OCI-LY7 (cell line): Measurements from ENCODE around the gene KHK. TPM values are rescaled to one million over a fixed set of nuclear protein-coding genes. Genes with fewer than 3 reads are reported as not detected.

ENCODE experiments used
- BruUV-seq: library from RNA; stranded (reverse); fragments of 400-500 nt; replicated peaks from 2 replicates; lab custom pipeline; 2021; lab: Mats Ljungman, UMichigan
- CTCF ChIA-PET: fragments of 300-600 bp; sonication (Branson Sonifier 250); formaldehyde crosslinking; loops from one replicate; lab custom pipeline; 2022; ENCODE audit warnings: antibody characterized with exemption; ENCODE audit not compliant: unreplicated experiment; lab: Charles Lee
- POLR2A ChIA-PET: fragments of 300-600 bp; sonication (Branson Sonifier 250); formaldehyde crosslinking; loops from one replicate; lab custom pipeline; 2022; ENCODE audit warnings: antibody characterized with exemption; lab: Charles Lee
- DNase-seq: peaks from one replicate; pipeline ENCODE4 v3.0.0-alpha.2; 2015; ENCODE audit warnings: low spot score
- H2AFZ ChIP-seq: fragments of 200-600 bp; sonication (generic), shearing (Covaris generic); 2 replicates; pipeline ENCODE4 v1.6.1; 2014; ENCODE audit warnings: mild to moderate bottlenecking, antibody characterized with exemption, low read length, moderate library complexity
- H3K27ac ChIP-seq: fragments of 200-600 bp; sonication (generic); 2 replicates; pipeline ENCODE4 v1.5.1; 2014; ENCODE audit warnings: mixed run types, low read depth, mild to moderate bottlenecking, moderate library complexity, low read length, inconsistent platforms; ENCODE audit not compliant: poor library complexity, severe bottlenecking
- H3K36me3 ChIP-seq: fragments of 200-600 bp; sonication (generic); 2 replicates; pipeline ENCODE4 v1.6.1; 2014; ENCODE audit warnings: mild to moderate bottlenecking, antibody characterized with exemption, low read length, moderate library complexity, mixed read lengths; ENCODE audit not compliant: insufficient read depth
- H3K4me1 ChIP-seq: fragments of 200-600 bp; sonication (generic); 2 replicates; pipeline ENCODE4 v1.5.1; 2014; ENCODE audit warnings: mild to moderate bottlenecking, low read length; ENCODE audit not compliant: insufficient read depth, poor library complexity, severe bottlenecking
- H3K4me2 ChIP-seq: fragments of 200-600 bp; sonication (generic); 2 replicates; pipeline ENCODE4 v1.6.1; 2014; ENCODE audit warnings: mild to moderate bottlenecking, low read length
- H3K4me3 ChIP-seq: fragments of 200-600 bp; sonication (generic); 2 replicates; pipeline ENCODE4 v1.5.1; 2014; ENCODE audit warnings: mild to moderate bottlenecking, low read depth, low read length; ENCODE audit not compliant: poor library complexity, severe bottlenecking
- H3K79me2 ChIP-seq: fragments of 200-600 bp; sonication (generic); 2 replicates; pipeline ENCODE4 v1.6.1; 2016; ENCODE audit warnings: low read depth, mild to moderate bottlenecking, low read length, moderate library complexity, mixed read lengths; ENCODE audit not compliant: insufficient read depth
- H3K9me2 ChIP-seq: fragments of 200-600 bp; sonication (generic); 2 replicates; pipeline ENCODE4 v1.6.1; 2016; ENCODE audit warnings: mild to moderate bottlenecking, low read length, mixed read lengths; ENCODE audit not compliant: insufficient read depth
- H3K9me3 ChIP-seq: fragments of 200-600 bp; sonication (generic); 2 replicates; pipeline ENCODE4 v1.6.1; 2014; ENCODE audit warnings: mild to moderate bottlenecking, mixed run types, low read length, mixed read lengths
- H4K20me1 ChIP-seq: fragments of 200-600 bp; sonication (generic); 2 replicates; pipeline ENCODE4 v1.6.1; 2014; ENCODE audit warnings: mild to moderate bottlenecking, antibody characterized with exemption, low read length, moderate library complexity, mixed read lengths; ENCODE audit not compliant: insufficient read depth
- EZH2phosphoT487 ChIP-seq: fragments of 200-600 bp; sonication (generic); IDR thresholded peaks from 2 replicates; pipeline ENCODE4 v1.6.1; 2018; ENCODE audit warnings: low read depth, borderline replicate concordance, mild to moderate bottlenecking, mixed run types, antibody characterized with exemption, low read length, moderate library complexity, mixed read lengths
- intact Hi-C: fragments of 100-400 bp; cut with micrococcal nuclease; formaldehyde crosslinking; loops from one replicate; pipeline ENCODE4 v1.10.0; 2022; ENCODE audit not compliant: unreplicated experiment
- total RNA-seq, 2 experiments: library from RNA; depleted of rRNA in 1 of 2; stranded (reverse); fragments of >200 nt in 1 of 2; shearing (Covaris generic) in 1 of 2; gene quantifications; 2 replicates each; pipeline ENCODE4 v1.2.3, GENCODE V29; 2014 to 2022
- TF ChIP-seq, protein P1 (sequence below): fragments of 200-600 bp; sonication (generic); conservative IDR thresholded peaks from 2 replicates; pipeline ENCODE4 v1.5.1; 2014; ENCODE audit warnings: mild to moderate bottlenecking, antibody characterized with exemption, low read length, moderate library complexity, mixed read lengths

The KHK gene
- total RNA-seq, 2 experiments from 2014 or later = 9.7 to 17.9 TPM

DNA sequence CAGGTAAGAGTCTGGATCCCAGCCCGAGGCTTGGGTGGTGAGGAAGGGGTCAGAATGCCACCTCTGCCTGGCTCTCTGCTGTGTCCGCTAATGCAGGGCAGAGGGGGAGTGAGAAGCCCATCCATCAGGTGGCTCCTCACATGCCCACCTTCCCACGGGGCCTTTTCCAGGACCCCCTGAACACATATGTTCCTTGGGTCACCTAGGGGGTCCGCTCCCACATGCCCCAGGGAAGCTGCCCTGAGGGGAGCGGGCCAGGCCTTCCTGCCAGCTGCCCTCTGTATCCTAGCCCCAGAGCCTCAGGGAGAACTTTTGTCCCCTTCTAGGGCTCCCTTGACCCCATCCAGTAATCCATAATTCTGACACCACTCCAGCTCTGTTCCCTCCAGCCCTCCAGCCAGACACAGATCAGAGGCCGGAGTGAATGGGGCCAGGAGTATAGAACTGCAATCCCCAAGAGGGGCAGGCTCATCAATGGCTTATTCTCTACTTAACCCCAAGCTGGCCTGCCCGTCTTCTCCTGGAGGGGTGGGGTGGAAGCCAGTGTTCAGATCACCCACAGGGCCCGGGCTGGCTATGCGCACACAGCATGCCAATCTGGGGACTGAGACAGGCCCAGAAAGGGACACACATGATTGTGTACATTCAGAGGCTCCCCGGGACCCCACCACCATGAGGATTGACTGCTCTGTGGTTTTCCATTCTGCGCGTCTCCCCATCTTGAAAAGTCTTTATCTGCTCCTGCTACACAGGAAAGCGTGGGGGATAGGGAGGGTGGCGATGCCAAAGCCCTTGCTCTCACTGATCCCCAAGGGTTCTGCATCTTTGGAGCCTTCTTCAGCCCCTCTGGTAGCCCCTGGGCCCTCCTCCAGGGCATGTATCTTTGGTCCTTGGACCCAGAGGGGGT, 7.1 kb upstream of the KHK start:
- Histone ChIP-seq H3K9me3 (no peaks in the 10 kb centered on the region), H2AFZ (no peak overlapping the region), H3K4me2 (no peak overlapping the region), H3K4me3 (no peak overlapping the region), H3K36me3 (no peaks in the 10 kb centered on the region), H4K20me1 (no peaks in the 10 kb centered on the region), H3K79me2 (no peaks in the 10 kb centered on the region), H3K27ac (no peak overlapping the region), H3K9me2 (no peaks in the 10 kb centered on the region), H3K4me1 (peaks cover 58% of the 10 kb centered on the region)
- no TSS peak for BruUV-seq
- ChIA-PET POLR2A (interaction anchor here (0.6 kb wide), 1 partner anchor 91 kb away, joined by 3 read pairs; no protein-coding TSS in a partner anchor), CTCF (no interaction called here)
- no peak for TF ChIP-seq EZH2phosphoT487
- TF ChIP-seq, protein P1, sequence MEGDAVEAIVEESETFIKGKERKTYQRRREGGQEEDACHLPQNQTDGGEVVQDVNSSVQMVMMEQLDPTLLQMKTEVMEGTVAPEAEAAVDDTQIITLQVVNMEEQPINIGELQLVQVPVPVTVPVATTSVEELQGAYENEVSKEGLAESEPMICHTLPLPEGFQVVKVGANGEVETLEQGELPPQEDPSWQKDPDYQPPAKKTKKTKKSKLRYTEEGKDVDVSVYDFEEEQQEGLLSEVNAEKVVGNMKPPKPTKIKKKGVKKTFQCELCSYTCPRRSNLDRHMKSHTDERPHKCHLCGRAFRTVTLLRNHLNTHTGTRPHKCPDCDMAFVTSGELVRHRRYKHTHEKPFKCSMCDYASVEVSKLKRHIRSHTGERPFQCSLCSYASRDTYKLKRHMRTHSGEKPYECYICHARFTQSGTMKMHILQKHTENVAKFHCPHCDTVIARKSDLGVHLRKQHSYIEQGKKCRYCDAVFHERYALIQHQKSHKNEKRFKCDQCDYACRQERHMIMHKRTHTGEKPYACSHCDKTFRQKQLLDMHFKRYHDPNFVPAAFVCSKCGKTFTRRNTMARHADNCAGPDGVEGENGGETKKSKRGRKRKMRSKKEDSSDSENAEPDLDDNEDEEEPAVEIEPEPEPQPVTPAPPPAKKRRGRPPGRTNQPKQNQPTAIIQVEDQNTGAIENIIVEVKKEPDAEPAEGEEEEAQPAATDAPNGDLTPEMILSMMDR = no peak
- no peak for DNase-seq
- intact Hi-C loops = no loop called here

DNA sequence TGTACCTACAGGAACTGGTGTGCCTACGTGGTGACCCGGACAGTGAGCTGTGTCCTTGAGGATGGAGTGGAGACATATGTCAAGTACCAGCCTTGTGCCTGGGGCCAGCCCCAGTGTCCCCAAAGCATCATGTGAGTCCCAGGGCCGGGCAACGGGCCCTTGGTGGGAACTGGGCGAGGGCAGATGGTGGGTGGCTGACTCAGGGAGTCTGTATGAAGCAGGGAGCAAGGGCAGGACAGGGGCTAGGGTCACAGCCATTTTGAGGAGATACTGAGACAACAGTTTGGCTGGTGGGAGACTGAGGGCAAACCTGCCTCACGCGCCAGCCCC, 6.5 kb upstream of the KHK start:
- H3K79me2 ChIP-seq = no peaks in the 10 kb centered on the region
- no peaks in the 10 kb centered on the region for H3K36me3 ChIP-seq
- H3K4me1 ChIP-seq = peaks cover 52% of the 10 kb centered on the region
- H4K20me1 ChIP-seq = no peaks in the 10 kb centered on the region
- H2AFZ ChIP-seq = no peak overlapping the region
- H3K4me3 ChIP-seq = no peak overlapping the region
- H3K9me2 ChIP-seq = no peaks in the 10 kb centered on the region
- no TSS peak for BruUV-seq
- H3K27ac ChIP-seq = no peak overlapping the region
- H3K9me3 ChIP-seq = no peaks in the 10 kb centered on the region
- TF ChIP-seq EZH2phosphoT487 = no peak
- TF ChIP-seq, protein P1 = no peak
- CTCF ChIA-PET = no interaction called here
- POLR2A ChIA-PET = interaction anchor here (0.6 kb wide), 1 partner anchor 90 kb away, joined by 3 read pairs; no protein-coding TSS in a partner anchor
- DNase-seq = no peak
- intact Hi-C loops = no loop called here
- no peak overlapping the region for H3K4me2 ChIP-seq

DNA sequence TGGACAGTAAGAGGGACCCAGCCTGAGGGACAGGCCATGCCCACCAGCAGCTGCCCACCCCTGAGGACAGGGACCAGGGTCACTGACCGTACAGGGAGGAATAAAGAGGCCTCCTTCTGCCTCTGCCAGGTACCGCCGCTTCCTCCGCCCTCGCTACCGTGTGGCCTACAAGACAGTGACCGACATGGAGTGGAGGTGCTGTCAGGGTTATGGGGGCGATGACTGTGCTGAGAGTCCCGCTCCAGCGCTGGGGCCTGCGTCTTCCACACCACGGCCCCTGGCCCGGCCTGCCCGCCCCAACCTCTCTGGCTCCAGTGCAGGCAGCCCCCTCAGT, 6.0 kb upstream of the KHK start:
- intact Hi-C loops = no loop called here
- peak overlapping the region; percentile 31 for H3K27ac ChIP-seq
- H2AFZ ChIP-seq = peak overlapping the region; percentile 43; the same call in 1 of the 2 replicates
- no peak for DNase-seq
- ChIA-PET CTCF (interaction anchor here (1.0 kb wide), 1 partner anchor 201 kb away, joined by 3 read pairs; no protein-coding TSS in a partner anchor), POLR2A (interaction anchor here (0.6 kb wide), 1 partner anchor 96 kb away, joined by 5 read pairs; no protein-coding TSS in a partner anchor)
- TF ChIP-seq EZH2phosphoT487 = no peak
- TF ChIP-seq, protein P1 = no peak
- peaks cover 51% of the 10 kb centered on the region for H3K4me1 ChIP-seq
- H3K79me2 ChIP-seq = no peaks in the 10 kb centered on the region
- peak overlapping the region; percentile 66 for H3K4me2 ChIP-seq
- H3K36me3 ChIP-seq = no peaks in the 10 kb centered on the region
- no peaks in the 10 kb centered on the region for H3K9me3 ChIP-seq
- no peaks in the 10 kb centered on the region for H3K9me2 ChIP-seq
- H3K4me3 ChIP-seq = no peak overlapping the region
- no TSS peak for BruUV-seq
- no peaks in the 10 kb centered on the region for H4K20me1 ChIP-seq
